ENCODE data around the gene FRMD5.

FRMD5 gene

GRCh38 chr15:43930556-43930955, 264.5 kb downstream of the FRMD5 start:
- no peak for DNase-seq (ENCODE audit: low read depth)
- TF ChIP-seq CTCF (IDR thresholded peaks at IDR 0.05; ENCODE audit: low read length, missing control alignments): no peak
- no peak overlapping the region for H3K4me3 ChIP-seq (replicated peaks; ENCODE audit: low read depth, low read length)

- TF ChIP-seq CTCF (IDR thresholded peaks at IDR 0.05; ENCODE audit: low read length, missing control alignments): no peak
- DNase-seq (ENCODE audit: low read depth): no peak
- H3K4me3 ChIP-seq (replicated peaks; ENCODE audit: low read depth, low read length): no peak overlapping the region
Measured at GRCh38 chr15:43930079-43930478, 265.0 kb downstream of the FRMD5 start.

GRCh38 chr15:43928152-43928551, 266.9 kb downstream of the FRMD5 start:
- TF ChIP-seq CTCF (IDR thresholded peaks at IDR 0.05; ENCODE audit: low read length, missing control alignments): no peak
- H3K4me3 ChIP-seq (replicated peaks; ENCODE audit: low read depth, low read length): no peak overlapping the region
- DNase-seq (ENCODE audit: low read depth): no peak

- no peak for DNase-seq (ENCODE audit: low read depth)
- H3K4me3 ChIP-seq (replicated peaks; ENCODE audit: low read depth, low read length): no peak overlapping the region
- no peak for TF ChIP-seq CTCF (IDR thresholded peaks at IDR 0.05; ENCODE audit: low read length, missing control alignments)
Measured at GRCh38 chr15:43927203-43927602, 267.9 kb downstream of the FRMD5 start.

GRCh38 chr15:43923553-43923952, 271.5 kb downstream of the FRMD5 start:
- H3K4me3 ChIP-seq (replicated peaks; ENCODE audit: low read depth, low read length): no peak overlapping the region
- TF ChIP-seq CTCF (IDR thresholded peaks at IDR 0.05; ENCODE audit: low read length, missing control alignments): no peak
- DNase-seq (ENCODE audit: low read depth): no peak

GRCh38 chr15:43922021-43922420, 273.1 kb downstream of the FRMD5 start:
- H3K4me3 ChIP-seq (replicated peaks; ENCODE audit: low read depth, low read length): no peak overlapping the region
- no peak for DNase-seq (ENCODE audit: low read depth)
- no peak for TF ChIP-seq CTCF (IDR thresholded peaks at IDR 0.05; ENCODE audit: low read length, missing control alignments)

GRCh38 chr15:43920815-43921214, 274.3 kb downstream of the FRMD5 start:
- no peak for TF ChIP-seq CTCF (IDR thresholded peaks at IDR 0.05; ENCODE audit: low read length, missing control alignments)
- no peak overlapping the region for H3K4me3 ChIP-seq (replicated peaks; ENCODE audit: low read depth, low read length)
- no peak for DNase-seq (ENCODE audit: low read depth)

Data from fibroblast of pulmonary artery (primary cell).